NCI-H2171 (cell line): ENCODE data around the gene HOXA4.

Experiments
- DNase-seq: peaks from one replicate; lab custom pipeline; 2025; lab: John Stamatoyannopoulos, UW

Gene HOXA4

GRCh38 chr7:27158436-27159265, 28.1 kb upstream of the HOXA4 start:
- no peak for DNase-seq

- DNase-seq, result no peak
Measured at GRCh38 chr7:27157702-27158431, 27.3 kb upstream of the HOXA4 start.

- DNase-seq, result no peak
Measured at GRCh38 chr7:27156916-27157701, 26.6 kb upstream of the HOXA4 start.

- peak; percentile 83 for DNase-seq
Measured at GRCh38 chr7:27156508-27156898, 25.9 kb upstream of the HOXA4 start, which contains the start of gene HOXA7. Gene HOXA7 (minus strand): TSS chr7:27156675. CDS start chr7:27156545, 130 bp downstream.

GRCh38 chr7:27155816-27156507, 25.4 kb upstream of the HOXA4 start:
- DNase-seq, result peak; percentile 44

- no peak for DNase-seq
Measured at GRCh38 chr7:27154901-27155815, 24.6 kb upstream of the HOXA4 start.

GRCh38 chr7:27154369-27154768, 23.8 kb upstream of the HOXA4 start:
- no peak for DNase-seq

- no peak for DNase-seq
Measured at GRCh38 chr7:27153526-27153925, 23.0 kb upstream of the HOXA4 start.

- DNase-seq, result no peak
Measured at GRCh38 chr7:27152816-27153442, 22.4 kb upstream of the HOXA4 start.

- DNase-seq, result no peak
Measured at GRCh38 chr7:27151931-27152815, 21.6 kb upstream of the HOXA4 start, which contains the start of gene HOXA3. Gene HOXA3 (minus strand): TSS chr7:27152583. CDS start chr7:27110640, 41,943 bp downstream.

- peak; percentile 16 for DNase-seq
Measured at GRCh38 chr7:27151341-27151930, 20.9 kb upstream of the HOXA4 start.

- DNase-seq, result peak; percentile 55
Measured at GRCh38 chr7:27150568-27151340, 20.2 kb upstream of the HOXA4 start.

GRCh38 chr7:27149842-27150567, 19.4 kb upstream of the HOXA4 start:
- DNase-seq, result no peak

GRCh38 chr7:27148756-27149641, 18.4 kb upstream of the HOXA4 start:
- no peak for DNase-seq

- no peak for DNase-seq
Measured at GRCh38 chr7:27148031-27148755, 17.6 kb upstream of the HOXA4 start.
